HG03442 (cell line): Measurements from ENCODE around the gene DIP2C.

Experiments
- ATAC-seq: cut with Tn5 transposase; IDR thresholded peaks from one replicate; pipeline ENCODE4 v1.9.1; 2021; ENCODE audit warnings: mild to moderate bottlenecking, moderate library complexity; ENCODE audit not compliant: unreplicated experiment

The DIP2C gene

DNA sequence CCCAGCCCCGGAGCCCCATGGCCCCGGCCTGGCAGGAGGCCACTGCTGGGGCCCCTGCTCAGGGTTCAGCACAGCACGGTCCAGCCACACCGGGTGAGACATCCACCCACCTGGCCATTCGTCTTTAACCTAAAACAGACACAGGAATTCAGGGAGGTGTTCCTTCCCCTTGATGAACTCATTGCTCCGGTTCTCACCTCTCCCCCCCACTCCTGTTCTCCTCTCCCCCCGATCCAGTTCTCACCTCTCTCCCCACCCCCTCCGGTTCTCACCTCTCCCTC lies 129.8 kb downstream of the DIP2C start:
- ATAC-seq = no peak

DNA sequence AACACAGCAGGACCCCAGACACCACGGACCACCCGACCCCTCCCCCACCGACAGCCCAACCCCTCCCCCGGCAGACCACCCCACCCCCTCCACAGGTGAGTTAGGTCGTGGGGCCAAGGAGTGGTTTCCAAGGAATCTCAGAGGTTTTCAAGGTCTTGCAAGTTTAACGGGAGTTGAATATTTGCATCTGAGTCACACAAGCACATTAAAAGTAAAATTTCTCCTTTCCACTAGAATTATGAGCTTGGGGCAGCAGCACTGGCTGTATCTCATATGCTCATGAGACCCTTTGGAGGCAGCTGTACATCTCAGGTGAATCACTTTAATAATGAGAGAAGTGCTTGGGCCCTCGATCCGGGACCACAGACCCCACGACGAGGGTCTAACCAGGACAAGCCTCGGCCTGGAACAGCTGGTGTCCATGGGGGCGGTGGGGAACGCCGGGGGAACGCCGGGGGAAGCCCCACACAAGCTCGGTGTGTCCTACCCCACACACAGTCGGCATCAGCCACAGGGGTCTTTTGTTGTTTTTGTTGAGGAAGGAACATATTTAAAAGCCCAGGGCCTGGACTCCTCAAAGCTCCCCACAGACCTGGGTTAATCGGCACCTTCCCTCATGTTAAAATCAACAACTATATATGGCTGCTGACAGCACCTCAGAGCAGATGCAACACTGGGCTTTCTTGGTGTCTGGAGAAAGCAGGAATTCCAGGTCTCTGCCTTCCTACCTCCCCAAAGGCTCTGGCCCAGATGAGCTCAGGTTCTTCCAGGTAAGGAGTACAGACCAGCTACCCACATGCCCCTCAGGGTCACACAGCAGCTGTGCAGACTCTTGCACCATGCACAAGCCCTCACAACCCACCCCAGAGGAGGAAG lies 130.3 kb downstream of the DIP2C start:
- no peak for ATAC-seq

DNA sequence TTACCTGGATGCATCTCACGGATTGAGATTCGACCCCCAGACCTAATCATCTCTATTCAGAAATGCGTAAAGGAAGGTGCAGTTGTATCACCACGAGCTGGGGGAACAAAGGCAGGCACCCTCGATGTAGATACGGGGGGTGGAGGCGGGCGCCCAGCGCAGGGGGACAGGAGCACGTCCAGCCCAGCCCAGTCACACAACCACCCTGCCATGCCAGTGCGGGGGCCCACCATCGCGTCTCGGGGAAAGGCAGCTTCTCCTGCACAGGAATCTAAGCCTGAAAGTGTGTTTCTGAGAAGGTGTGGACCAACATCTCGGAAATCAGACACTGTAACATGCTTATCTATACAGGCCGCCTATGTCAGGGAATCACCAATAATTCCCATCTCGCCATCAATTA lies 131.1 kb downstream of the DIP2C start:
- ATAC-seq = no peak

DNA sequence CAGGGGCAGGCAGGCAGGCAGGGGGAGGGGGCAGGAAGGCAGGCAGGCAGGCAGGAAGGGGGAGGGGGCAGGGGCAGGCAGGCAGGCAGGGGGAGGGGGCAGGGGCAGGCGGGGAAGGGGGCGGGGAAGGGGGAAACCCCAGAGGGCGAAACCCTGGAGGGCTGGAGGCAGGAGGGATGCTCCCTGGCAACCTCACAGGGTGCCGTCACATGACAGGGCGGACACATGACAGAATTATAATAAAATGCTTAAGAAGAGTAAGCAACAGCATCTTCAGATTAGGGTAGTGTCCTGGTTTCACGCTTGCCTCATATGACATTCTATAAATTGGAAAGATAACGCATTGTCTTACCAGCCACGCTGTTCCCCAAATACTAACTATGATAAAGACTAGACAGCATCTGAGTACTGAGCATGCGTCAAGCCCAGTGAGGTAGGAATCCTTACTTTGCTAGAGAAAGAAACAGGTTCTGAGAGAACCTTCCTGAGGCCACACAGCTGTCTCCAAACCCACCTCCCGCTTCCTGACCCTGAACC lies 131.6 kb downstream of the DIP2C start:
- ATAC-seq = no peak

DNA sequence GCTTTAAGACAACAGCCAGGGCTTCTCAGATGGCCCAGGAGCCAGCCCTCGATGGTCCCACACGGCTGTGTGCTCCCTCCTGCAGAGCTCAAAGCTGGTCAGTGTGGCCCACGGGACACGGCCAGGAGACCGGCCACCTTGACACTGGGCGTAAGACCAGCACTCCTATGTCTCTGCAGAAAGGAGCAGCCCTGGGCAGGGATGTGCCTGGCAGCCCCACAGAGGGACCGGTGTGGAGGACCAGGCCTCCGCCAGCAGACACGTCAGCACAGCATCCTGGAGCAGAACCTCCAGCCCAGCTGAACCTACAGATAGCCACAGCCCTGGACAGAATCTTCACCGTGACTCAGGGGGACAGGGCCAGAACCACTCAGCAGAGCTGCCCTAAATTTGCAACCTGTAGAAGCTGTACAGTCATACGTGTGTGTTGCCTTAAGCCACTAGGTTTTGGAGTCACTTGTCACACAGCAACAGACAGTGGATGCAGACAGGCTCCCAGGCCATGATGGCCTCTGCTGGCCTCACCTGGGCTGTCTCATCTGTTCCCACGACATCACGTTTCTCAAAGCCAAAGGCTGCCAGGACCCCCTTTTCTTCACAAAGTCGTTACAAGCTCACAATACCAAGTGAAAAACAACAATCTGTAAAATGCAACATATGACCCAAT lies 132.4 kb downstream of the DIP2C start:
- no peak for ATAC-seq

DNA sequence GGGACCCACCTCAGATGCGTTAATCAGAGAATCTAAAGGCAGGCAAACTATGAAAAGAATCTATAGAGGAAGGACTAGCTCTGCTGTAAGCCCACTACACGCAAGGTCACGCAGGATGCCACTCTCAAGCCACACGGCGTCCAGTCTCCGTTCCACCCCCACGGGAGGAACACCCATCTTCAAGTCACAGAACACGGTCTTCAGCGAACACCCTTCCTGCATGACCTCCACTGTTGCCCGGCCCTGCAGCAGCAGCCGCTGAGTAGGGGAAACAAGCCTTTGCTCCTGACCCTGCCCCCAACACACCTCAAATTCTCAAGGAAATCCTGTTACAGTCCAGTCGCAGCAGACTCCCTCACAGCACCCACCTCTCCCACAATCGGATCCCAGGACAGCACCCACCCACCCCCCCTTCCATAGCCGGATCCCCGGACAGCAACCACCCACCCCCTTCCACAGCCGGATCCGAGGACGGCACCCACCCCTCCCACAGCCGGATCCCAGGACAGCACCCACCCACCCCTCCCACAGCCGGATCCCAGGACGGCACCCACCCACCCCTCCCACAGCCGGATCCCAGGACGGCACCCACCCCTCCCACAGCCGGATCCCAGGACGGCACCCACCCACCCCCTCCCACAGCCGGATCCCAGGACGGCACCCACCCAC lies 133.7 kb downstream of the DIP2C start:
- no peak for ATAC-seq

DNA sequence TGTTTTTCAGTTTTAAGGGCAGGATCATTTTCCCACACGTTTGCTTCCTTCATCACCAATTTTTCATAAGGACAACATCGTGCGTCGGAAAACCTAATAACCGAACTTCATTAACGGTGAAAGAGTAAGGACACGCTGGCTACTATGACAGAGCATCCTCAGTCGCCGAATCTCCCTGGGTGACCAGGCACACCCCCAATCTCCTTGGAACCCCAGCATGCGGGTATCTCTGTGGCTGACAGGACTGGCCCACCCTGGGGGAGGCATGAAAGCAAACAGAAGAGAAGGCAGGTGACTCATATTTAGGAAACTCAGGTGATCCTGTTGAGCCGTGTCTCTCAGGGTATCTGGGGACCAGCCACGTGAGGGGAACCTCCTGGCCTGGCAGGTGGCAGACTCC lies 134.2 kb downstream of the DIP2C start:
- ATAC-seq = no peak

DNA sequence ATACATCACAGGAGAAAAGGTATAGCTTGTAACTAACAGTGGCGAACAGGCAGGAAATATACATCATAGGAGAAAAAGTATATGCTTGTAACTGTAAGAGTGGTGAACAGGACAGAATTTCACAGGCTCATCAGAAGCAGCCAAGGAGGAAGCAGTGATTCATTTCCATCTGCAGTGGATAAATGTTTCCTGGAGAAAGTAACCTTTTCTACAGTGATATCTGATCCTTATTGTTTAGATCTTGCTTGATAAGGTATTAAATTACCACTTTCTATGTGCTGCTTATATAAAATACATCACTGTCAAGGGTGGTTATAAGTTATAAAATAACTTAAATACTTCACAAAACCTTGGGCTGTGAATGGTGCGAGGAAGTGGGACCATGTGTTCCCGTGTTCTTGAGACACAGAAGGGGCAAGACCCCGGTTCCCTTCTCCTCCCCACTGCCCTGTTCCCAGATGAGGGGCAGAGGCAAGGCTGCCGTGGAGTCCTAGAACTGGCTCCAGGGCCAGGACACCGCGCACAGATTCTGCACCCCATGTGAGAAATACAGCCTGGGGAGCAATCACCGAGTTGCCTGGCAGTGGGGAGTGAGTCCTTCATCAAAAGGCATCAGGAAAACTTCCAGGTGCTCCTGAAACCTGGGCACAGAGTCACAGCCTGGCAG lies 135.2 kb downstream of the DIP2C start:
- ATAC-seq = no peak

DNA sequence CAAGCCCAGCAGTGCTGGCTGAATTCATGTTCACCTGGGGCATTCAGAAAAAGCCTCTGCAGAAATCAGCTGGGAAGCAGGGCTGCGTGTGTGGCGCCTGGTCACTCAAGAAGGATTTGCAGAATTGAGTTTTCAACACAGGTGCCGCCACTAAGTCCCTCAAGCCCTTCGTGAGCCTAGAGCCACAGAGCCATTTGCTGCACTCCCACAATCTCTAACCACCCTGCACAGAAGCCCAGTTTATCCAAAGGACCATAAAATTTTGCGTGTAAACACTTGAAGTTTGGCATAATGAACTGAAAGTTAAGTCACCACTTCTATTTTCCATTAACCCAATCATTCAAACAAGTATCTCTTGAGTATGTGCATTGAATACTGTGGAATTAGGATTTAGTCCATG lies 136.2 kb downstream of the DIP2C start:
- ATAC-seq = no peak

DNA sequence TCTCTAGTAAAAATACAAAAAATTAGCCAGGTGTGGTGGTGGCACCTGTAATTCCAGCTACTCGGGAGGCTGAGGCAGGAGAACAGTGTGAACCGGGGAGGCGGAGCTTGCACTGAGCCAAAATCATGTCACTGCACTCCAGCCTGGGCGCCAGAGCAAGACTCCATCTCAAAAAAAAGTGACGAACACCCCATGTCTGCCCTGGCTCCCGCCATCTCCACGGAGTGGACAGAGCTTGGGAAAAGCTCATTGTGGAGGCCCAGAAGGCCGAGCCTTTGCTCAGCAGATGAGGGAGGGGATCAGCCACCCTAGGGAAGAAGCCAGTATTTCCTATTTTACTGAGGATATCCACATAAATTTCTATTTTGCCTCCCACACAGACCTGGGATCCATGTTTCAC lies 136.8 kb downstream of the DIP2C start:
- ATAC-seq = no peak

DNA sequence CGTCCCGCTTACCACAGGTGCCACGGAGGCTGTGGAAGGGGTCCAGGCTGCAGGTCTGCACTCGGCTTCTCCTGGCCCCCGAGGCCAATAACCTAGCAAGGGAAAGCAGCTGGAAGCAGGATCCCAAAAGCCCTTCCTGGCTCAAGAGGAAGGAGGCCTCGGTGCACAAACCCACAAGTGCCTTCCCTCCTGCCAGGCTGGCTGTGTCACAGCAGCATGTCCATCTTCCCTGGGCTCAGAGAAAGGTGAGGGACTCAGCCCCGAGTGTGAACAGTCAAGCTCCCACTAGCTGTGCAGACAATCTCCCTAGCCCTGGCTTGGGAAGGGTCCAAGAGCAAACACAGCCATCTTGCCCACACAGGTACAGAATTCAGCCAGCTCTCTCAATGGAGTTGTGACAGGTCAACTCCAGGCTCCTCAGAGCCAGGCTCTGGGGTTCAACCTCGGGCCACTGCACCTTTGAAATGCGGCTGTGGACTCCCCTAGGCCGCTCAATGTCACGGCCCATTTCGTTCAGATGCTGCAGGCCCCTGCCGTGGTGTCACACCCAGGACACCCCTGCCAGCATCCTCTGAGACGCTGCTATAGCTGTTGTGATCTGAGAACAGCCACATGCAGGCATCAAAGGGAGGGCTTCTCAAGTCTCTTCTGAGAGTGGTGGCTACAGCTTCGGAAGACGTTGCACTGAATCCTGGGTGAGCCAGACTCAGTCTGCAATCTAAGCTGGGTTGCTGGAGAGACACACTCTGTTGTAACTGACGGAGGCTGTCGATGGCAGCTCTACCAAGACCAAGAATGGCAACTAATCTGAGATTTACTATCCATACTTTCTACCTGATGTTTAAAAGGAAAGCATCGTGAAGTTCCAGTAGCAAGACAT lies 137.9 kb downstream of the DIP2C start:
- no peak for ATAC-seq

DNA sequence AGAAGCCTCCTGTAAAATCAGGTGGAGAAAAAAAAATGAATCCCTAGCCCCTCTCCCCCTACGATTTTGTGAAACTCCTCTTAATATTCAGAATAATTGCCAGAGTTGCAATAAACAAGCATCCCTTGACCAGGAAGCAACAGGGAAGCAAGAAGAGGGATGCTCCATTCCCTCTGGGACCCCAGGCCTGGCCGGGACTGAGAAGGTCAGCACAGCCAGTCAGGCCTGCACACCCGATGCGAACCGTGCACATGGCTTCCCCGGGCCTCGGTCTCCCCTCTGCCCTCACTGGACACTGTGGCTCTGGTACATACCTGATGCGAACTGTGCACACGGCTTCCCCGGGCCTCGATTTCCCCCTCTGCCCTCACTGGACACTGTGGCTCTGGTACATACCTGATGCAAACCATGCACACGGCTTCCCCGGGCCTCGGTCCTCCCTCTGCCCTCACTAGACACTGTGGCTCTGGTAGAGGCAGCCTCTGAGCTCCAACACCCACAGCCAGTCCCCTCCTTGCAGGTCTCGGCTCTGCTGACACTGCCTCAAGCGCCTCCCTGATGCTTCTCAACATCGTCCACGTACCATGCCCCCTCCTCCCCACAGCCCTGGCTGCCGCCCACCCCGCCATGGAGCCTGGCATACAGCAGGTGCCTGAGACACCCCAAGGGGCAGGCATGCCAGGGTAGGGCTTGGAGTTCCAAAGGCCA lies 138.6 kb downstream of the DIP2C start:
- ATAC-seq = no peak

DNA sequence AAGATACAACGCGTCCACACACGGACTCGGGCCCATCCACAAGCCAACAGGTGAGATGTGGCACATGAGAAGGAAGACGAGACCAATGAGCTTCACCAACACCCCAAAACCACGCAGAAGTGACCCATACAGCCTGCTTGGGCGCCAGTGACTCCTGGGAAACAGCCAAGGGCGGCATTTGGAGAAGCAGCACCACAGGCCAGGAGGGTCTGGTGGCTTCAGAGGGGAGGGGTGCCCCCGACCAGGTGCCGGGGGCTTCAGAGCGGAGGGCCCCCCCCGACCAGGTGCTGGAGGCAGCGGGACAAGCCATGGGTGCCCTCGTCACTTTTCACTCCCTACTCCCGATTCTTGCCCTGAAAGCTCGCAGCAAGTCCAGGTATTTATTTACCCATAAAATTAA lies 140.1 kb downstream of the DIP2C start:
- ATAC-seq = no peak

DNA sequence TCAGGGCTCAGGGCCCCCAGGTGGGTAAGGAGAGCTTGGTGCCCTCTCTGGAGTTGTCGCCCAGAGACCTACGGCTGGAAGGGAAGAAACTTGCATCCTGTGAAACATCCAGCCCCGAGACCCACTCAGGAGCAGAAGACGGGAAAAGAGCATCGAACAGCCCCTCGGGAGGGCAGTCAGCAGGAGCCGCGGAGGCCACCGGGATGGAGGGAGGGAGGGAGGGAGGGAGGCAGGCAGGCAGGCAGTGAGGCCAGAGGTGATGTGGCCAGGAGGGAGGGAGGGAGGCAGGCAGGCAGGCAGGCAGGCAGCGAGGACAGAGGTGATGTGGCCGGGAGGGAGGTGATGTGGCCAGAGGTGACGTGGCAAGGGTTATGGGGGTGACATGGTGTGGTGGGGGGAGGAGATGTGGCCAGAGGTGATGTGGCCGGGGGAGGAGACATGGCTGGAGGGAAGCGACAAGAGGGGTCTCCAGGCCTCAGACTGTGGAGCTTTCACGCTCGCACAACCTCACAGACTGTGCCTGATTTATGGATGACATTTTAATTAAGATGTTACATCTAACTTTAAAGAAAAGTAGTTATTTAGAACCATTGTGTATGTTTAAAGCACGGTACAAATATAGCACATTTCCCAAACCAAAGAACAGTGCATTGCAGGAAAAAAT lies 141.1 kb downstream of the DIP2C start:
- no peak for ATAC-seq

DNA sequence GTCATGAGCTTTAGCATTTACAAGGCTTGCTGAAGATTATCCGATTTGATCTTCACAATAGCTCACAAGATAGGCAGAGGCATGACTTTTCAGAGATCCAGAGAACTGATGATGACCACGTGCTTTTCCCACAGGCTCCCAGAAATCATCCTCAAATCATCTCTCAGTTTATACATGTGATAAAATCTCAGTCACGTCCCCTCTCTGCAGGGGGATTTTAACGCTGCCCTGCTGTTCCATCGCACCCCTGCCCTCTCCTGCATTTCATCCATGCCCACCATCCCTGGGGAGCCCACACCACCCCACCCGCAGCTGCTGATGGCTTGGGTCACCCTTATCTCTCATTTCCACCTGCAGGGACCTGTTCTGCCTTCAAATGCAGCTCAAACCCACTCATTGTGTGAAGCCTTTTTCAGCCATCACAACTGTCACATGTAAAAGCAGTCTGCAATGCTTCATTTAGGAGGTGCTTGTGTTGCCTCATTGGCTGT lies 141.8 kb downstream of the DIP2C start:
- ATAC-seq = no peak

DNA sequence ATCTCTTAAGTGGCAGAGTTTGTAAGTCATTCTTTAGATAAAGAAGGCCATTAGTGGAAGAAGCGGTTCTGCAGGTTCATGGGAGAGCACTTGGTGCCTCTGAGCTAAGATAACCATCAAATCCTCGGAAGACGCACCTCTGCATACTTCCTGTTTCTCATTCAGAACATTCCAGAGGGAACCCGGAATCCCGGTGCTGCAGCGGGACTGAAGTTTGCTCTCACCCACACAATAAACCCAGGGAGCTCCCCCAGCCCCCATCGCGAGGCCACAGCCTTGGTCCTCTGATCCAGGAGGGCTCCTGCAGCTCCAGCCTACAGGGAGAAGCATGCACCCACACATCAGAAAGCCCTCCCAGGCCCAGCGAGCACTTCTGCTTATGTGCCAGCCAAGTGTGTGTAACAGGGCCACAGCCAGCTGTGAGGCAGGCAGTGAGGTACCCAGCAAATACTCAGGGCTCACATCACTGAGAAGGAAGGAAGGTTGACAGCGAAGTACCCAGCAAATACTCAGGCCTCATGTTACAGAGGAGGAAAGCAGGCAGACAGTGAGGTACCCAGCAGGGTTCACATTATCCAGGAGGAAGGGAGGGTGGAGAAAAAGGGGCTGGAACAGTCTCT lies 142.4 kb downstream of the DIP2C start:
- ATAC-seq = no peak

DNA sequence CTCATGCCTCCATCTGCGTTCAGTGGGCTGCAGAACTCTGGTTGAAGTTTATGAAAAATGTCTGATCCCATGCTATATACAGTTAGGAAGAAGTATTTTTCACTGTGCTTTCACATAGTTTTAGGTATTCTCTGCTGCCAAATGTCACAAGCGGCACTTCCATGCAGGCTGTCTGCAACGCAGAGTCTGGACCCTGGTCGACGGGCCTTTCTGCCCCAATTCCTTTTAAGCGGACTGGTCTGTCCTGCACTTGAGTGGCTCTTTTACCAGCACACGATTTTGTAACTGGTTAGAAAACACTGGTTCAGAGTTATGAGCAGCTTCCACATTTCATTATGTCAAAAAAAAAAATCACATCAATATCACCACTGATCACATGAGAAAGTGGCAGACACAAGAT lies 143.0 kb downstream of the DIP2C start:
- no peak for ATAC-seq
